ENCODE measurements around the gene SMNDC1. TPM values are rescaled to one million over a fixed set of nuclear protein-coding genes. Genes with fewer than 3 reads are reported as not detected.

SMNDC1 gene
- total RNA-seq, 4 donors from 2014 or later, result 8.1 to 20.4 (median 14.1) TPM

DNA sequence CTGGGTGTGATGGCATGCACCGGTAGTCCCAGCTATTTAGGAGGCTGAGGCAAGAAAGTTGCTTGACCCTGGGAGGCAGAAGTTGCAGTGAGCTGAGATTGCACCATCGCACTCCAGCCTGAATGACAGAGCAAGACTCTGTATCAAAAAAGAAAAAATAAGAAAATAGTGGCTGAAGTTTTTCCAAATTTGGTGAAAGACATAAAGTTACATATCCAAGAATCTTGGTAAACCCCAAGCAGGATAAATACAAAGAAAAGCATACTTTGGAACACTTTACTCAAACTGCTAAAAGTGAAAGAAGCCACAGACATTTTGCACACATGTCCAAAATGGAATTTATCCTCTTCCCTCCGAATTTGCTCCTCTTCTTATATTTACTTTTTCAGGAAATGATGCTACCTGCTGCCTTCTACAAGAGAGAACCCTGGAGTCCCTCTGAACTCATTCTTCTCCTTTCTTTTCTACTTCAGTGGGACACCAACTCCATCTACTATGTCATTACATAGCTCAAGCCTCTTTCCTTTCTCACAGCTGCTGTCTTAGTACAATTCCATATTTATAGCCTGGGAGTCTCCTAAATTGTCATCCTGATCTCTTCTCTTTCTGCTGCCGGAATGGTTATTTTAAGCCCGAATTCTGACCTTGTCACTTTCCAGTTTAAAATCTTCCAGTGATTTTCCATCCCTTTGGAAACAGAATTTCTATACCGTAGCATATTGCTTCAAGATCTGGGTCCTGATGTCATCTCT is 17.3 kb upstream of the SMNDC1 start:
- ATAC-seq (ENCODE audit: low FRiP score), result no peak
- TF ChIP-seq, protein P1, sequence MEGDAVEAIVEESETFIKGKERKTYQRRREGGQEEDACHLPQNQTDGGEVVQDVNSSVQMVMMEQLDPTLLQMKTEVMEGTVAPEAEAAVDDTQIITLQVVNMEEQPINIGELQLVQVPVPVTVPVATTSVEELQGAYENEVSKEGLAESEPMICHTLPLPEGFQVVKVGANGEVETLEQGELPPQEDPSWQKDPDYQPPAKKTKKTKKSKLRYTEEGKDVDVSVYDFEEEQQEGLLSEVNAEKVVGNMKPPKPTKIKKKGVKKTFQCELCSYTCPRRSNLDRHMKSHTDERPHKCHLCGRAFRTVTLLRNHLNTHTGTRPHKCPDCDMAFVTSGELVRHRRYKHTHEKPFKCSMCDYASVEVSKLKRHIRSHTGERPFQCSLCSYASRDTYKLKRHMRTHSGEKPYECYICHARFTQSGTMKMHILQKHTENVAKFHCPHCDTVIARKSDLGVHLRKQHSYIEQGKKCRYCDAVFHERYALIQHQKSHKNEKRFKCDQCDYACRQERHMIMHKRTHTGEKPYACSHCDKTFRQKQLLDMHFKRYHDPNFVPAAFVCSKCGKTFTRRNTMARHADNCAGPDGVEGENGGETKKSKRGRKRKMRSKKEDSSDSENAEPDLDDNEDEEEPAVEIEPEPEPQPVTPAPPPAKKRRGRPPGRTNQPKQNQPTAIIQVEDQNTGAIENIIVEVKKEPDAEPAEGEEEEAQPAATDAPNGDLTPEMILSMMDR (IDR thresholded peaks at IDR 0.05), result no peak
- DNase-seq (ENCODE audit: low spot score), result no peak

DNA sequence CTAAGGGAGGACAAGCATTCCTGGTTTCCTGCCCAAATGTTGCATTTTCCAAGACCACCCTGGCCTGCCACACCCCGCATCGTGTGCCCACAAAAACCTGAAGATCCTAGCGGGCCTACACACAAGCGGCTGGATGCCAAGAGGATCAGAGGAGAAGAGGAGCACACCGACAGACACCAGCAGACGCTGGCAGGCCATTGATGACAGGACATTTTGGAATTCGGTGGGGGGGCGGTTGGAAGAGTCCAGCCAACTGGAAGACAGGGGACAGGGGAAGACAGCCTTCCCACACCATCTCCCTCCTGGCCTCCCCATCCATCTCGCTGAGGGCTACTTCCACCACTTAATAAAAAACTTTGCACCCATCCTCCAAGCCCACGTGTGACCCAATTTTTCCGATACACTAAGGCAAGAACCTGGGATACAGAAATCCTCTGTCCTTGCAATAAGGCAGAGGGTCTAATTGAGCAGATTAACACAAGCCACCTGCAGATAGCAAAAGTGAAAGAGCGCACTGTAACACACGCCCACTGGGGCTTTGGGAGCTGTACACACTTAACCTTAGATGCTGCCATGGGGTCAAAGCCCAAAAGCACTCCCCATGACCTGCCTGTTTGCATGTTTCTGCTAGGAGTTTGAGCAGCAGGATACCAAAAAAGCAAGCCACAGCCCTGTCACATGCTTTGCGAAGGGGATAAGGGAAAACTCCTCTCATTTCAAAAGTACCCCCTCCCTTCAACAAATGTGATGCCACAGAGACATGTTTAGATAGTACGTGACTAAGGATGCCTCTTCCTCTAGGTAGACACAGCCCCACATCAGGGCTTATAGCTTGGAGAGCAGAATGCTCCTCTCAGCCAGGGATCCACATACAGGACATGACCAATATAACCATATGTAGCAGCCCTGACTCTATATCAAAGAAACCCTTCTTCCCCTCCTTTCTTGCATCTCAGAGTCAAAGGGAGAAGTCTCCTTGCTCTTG is 13.4 kb upstream of the SMNDC1 start:
- no peak for DNase-seq (ENCODE audit: low spot score)
- TF ChIP-seq, protein P1 (IDR thresholded peaks at IDR 0.05), result no peak
- ATAC-seq (ENCODE audit: low FRiP score), result no peak

DNA sequence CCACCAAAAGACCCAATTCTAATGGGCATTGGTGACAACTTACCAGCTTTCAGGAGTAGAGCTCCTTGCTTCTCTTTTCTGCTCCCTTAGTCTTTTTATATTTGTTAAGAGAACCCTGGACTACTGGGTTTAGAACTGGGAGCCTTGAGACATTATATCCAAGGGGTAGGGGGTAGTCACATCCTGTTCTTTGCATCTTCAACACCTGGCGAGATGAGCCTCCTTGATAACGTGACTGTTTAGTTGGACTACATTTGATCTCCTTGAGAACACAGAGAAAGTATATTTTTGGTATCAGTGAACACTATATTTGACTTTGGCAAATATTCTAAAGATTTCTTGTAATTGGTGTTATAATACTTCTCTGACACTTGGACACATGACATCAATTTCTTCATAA is 9.0 kb upstream of the SMNDC1 start:
- DNase-seq (ENCODE audit: low spot score) (no peak), ATAC-seq (ENCODE audit: low FRiP score) (no peak)
- TF ChIP-seq, protein P1 (IDR thresholded peaks at IDR 0.05), result no peak

DNA sequence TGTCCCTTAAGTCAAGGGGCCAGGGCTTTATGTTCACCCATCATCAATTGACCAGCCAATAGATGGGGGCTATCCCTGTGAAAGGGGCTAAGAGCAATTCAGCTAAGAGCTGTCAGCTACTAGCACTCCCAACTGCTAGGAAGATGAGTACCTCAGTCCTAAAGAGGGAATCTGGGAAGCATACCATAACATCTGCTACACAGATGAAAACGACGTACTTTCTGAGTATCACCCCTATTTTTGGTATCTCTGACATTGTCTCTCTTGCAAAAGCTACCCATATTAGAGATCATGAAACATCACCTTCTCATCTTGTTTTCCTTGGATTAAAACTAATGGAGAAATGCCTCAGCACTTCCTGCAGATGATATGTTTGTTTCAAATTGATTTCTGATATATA is 7.5 kb upstream of the SMNDC1 start:
- ATAC-seq (ENCODE audit: low FRiP score) (no peak), DNase-seq (ENCODE audit: low spot score) (no peak)
- TF ChIP-seq, protein P1 (IDR thresholded peaks at IDR 0.05), result no peak

DNA sequence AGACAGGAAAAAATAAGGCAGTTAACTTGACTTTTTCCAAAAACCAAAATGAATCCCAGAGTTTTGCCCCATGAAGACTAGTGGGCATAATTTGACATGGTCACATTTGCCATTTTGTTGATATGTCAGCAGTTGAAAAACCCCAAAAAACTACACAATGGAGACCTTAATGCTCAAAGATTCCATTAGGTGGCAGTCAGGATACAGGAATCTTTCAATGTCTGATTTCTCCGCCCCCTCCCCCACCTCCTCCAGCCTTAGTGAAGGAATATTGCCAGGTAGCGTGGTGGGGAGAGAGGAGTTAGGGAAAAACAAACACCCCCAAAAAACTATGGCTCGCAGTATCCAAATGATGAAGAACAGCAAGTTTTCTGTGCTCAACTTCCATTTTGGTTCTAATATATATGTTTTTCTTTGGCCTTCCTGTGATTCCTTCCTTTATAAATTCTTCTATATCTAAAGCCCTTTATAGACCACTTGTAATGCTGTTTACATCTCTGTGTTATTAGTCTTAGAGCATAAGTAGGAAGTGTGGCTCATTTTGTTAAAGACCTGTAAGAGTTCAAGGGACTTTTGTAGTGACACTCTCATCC is 6.7 kb upstream of the SMNDC1 start:
- TF ChIP-seq, protein P1 (IDR thresholded peaks at IDR 0.05), result peak in 1 of 3 donors; percentile 12
- ATAC-seq (ENCODE audit: low FRiP score), result peak; percentile 82
- DNase-seq (ENCODE audit: low spot score), result no peak

DNA sequence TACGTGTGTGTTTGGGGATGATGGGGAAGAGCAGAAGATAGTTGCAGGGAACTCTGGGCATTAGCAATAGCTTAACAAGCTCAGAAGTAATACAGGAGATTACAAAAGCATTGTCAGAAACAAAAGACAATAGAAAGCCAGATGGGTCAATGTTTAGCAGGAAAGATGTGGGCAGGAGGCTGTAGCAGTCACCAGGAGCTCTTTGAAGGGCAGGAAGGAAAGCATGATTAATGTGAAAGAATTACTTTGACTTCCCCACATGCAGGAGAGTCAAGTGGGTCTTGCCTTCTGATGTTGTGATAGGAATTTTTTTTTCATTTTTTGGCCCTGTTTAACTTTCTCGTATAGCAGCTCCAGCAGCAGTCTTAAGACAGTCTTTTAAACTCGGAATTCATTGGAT is 6.0 kb upstream of the SMNDC1 start:
- ATAC-seq (ENCODE audit: low FRiP score), result no peak
- no peak for DNase-seq (ENCODE audit: low spot score)

More for the DNA sequence above, 6.0 kb upstream of the SMNDC1 start:
- TF ChIP-seq, protein P1 (IDR thresholded peaks at IDR 0.05), result no peak

Data from omental fat pad (tissue), 4 donors.